Kidney tubule cell (primary cell): Measurements from ENCODE around the gene MFSD11.
"Not testable (repeated sequence)": the region's sequence is repeated elsewhere in the genome, so short reads cannot be mapped to it uniquely, and the experiment has no call there.

Source experiments
- DNase-seq: peaks from one replicate; pipeline ENCODE4 v3.0.0-alpha.2; 2018; ENCODE audit warnings: low spot score

MFSD11 gene

GRCh38 chr17:76737676-76738467 lies at the start of gene MFSD11:
Gene MFSD11, plus strand, starts transcription at chr17:76738119. Its CDS starts 234 bp downstream, at chr17:76738353.
- peak; percentile 93 for DNase-seq

GRCh38 chr17:76688165-76688622 lies 49.7 kb upstream of the MFSD11 start:
- peak; percentile 76 for DNase-seq

DNA sequence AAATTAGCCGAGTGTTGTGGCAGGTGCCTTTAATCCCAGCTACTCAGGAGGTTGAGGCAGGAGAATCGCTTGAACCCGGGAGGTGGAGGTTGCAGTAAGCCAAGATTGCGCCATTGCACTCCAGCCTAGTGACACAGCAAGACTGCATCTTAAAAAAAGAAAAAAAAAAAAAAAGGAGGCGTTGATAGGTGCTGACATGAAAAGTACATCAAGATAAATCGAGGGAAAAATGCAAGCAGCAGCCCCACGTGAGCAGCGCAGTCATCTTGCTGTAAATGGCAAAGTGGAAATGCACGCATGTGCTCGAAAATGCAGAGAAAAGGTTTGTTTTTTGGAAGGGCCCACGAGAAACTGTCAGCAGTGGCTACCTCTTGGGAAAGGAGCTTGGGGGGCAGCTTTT lies 48.1 kb upstream of the MFSD11 start:
- DNase-seq: no peak

GRCh38 chr17:76690596-76691280 lies 47.2 kb upstream of the MFSD11 start:
- no peak for DNase-seq

DNA sequence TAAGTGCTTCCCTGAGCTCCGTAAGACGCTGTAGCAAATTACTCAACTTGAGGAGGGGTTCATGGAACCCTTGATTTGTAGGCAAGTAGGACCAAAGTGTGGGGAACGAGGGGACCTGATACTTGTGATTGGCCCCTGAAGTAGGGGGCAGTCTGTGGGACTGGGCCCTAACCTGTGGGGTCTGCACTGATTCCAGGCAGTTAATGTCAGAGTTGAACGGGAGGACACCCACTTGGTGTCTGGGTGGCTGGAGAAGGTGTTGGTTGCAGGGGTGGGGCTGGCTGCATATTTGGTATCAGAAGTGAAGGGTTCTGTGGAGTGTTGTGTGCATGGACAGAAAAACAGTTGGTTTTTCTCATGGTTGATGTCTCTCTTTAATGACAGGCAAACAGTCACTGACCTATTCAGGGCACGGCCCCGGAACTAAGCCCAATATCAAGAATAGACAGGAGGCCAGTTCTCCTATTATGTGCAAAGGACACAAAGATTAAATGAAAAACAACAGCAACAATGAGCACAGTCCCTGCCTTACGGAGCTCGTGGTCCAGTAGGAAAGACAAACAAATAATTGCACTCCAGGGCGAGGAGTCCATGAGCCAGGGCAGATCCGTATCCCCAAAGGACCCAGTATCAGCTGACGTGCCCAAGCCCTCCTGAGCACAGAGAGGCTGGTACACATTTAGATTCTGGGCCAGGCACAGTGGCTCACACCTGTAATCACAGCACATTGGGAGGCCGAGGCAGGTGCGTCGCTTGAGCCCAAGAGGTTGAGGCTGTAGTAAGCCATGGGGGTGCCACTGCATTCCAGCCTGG lies 46.3 kb upstream of the MFSD11 start:
- no peak for DNase-seq

GRCh38 chr17:76695059-76695831 lies 42.7 kb upstream of the MFSD11 start:
- peak; percentile 54 for DNase-seq

- no peak for DNase-seq
These were observed 40.9 kb upstream of the MFSD11 start for GRCh38 chr17:76696763-76697701.

DNA sequence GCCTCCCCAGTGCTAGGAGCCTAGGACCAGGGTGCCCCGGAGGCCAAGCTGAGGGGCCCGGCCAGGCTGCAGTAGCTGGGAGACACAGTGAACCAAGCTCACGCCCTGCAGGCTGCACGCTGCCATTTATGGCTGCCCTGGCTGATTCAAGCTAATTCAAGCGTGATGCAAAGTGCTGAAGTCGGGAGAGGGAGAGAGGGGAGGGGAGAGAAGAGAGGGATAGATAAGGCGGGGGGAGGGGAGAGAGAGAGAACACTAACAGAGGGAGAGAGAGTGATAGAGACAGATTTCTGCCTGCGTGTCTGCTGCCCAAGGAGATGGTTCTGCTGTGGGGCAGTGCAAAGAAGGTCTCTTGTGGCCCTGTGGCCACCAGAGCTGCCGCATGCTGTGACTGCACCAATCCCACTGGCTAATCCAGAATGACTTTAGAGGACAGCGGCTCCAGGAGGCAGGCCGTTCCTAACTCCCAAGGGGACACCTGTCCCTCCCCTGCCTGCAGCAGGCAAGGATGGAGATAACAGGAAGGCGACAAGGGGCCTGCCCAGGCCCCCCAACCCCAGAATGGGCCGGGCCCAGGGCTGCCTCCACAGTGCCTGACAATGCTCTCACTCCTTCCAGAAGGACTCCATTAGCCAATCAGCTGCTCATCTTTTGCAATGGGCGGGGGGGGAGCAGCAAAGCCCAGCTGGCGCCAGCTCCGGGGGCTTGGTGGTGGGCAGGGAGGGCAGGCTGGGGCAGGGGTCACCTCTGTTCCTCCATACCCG lies 40.0 kb upstream of the MFSD11 start:
- DNase-seq: peak; percentile 67

DNA sequence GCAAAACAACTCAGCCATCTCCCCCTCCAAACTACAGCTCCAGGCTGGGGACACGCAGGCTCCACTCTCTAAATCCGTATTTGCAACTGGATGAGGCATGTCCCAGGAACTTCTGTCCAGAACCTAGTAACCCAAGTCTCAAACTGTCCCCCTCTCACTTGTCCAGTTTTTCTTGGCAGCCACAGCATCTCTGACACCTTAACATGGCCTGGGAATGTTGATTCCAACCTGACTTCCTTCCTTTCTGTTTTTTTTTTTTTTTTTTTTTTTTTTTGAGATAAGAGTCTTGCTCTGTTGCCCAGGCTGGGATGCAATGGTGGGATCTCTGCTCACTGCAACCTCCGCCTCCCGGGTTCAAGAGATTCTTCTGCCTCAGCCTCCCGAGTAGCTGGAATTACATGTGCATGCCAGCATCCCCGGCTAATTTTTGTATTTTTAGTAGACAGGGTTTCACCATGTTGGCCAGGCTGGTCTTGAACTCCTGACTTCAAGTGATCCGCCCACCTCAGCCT lies 39.4 kb upstream of the MFSD11 start:
- DNase-seq: not testable (repeated sequence)

GRCh38 chr17:76700270-76700616 lies 37.7 kb upstream of the MFSD11 start:
- DNase-seq: no peak

- no peak for DNase-seq
These were observed 37.1 kb upstream of the MFSD11 start for GRCh38 chr17:76700617-76701470.

- no peak for DNase-seq
These were observed 36.4 kb upstream of the MFSD11 start for GRCh38 chr17:76701471-76701967.

DNA sequence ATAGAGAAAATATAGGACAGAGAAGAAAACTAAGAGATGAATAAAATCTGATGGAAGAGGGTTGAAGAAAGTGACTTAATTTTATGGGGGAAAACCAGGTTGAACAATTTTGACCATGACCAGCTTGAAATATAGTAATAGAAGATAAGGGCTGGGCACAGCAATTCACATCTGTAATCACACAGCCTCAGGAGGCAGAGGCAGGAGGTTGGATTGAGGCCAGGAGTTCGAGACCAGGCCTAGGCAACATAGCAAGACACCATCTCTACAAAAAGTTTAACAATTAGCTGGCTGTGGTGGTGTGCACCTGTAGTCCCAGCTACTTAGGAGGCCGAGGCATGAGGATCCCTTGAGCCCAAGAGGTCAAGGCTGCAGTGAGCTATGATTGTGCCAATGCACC lies 35.8 kb upstream of the MFSD11 start:
- no peak for DNase-seq

GRCh38 chr17:76702941-76703637 lies 34.8 kb upstream of the MFSD11 start:
- DNase-seq: no peak

DNA sequence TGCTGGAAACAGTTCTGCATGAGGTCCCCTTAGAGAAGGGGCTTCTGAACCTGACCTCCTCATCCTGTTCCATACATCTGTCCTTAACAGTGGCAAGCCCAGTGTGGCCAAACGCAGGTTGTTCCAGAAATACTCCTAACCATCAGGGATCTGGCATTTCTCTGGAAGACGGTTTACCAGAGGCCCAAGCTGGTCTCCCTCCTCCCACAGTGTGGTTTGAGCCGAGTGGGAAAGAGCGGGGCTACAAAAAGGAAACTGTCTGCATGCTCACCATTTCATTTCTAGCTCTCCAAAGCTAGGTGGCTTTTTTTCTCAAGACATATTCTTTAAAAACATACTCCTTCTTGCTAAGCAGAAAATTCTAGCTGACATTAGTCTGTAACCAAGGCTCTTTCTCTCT lies 33.1 kb upstream of the MFSD11 start:
- no peak for DNase-seq

DNA sequence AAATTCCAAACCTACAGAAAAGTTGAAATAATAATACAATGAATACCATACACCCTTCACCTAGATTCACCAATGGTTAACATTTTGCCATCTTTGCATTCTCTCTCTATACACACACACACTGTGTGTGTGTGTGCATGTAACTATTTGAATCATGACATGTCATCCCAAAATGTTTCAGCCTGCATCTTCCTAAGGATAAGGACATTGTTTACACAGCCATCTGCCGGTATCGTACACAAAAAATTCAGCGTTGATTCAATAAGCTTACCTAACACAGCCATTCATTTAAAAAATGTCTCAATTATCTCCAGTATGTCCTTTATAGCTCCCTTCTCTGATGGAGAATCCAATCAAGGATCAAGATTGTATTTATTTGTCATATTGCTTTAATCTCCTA lies 31.1 kb upstream of the MFSD11 start:
- no peak for DNase-seq

DNA sequence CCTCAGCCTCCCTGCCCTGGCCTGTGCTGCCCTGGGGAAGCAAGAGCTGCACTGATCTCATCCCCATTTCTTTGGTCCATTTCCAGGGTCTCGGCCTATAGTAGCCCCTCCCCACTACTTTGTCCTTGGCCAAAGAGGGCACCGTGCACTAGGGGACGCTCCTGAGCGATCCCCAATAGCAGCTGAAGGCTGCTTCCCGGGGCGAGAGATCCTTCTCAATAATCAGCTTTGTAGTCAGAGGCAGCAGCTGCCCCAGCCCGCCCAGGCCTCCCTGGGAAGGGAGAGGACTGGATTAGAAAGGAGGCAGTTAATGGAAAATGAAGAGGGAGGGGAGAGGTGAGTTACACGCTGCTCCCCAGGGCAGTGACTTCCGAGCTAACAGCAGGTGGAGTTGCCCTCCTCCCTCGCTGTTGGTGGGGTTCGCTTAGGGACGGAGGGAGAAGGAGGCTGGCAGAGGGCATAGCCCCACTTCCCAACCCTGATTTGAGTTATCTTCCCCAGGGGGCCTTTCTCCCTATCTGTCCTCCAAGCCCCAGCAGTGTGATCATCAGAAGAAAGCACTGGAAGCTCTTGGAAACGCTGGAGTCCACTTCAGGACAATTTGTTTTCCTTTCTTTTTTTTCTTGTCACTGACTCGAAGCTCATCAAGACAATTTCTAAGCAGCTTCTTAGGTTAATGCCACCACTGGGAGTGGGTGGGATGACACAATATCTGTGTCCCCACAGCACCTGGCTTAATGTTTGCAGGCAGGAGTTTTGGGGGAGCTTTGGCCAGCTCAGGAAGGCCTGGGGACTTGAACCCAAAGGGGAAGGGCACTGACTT lies 29.7 kb upstream of the MFSD11 start:
- no peak for DNase-seq
